HG03565 (cell line): ENCODE measurements around the gene SLC6A19.
"Not testable (repeated sequence)": the region's sequence is repeated elsewhere in the genome, so short reads cannot be mapped to it uniquely, and the experiment has no call there.

Experiments
- ATAC-seq: cut with Tn5 transposase; IDR thresholded peaks from one replicate; pipeline ENCODE4 v1.9.1; 2021; ENCODE audit warnings: mild to moderate bottlenecking, moderate library complexity; ENCODE audit not compliant: unreplicated experiment

The SLC6A19 gene

GRCh38 chr5:1201327-1202025 lies at the start of gene SLC6A19:
TSS of gene SLC6A19 (plus strand) at chr5:1201595. CDS start at chr5:1201651, 56 bp downstream.
- ATAC-seq, result no peak

- ATAC-seq, result no peak
These were observed 49.2 kb upstream of the SLC6A19 start for GRCh38 chr5:1152156-1152555.

- no peak for ATAC-seq
These were observed 48.6 kb upstream of the SLC6A19 start for GRCh38 chr5:1152771-1153282.

GRCh38 chr5:1153428-1153827 lies 48.0 kb upstream of the SLC6A19 start:
- ATAC-seq, result no peak

GRCh38 chr5:1155191-1156032 lies 46.0 kb upstream of the SLC6A19 start:
- no peak for ATAC-seq

- ATAC-seq, result no peak
These were observed 45.2 kb upstream of the SLC6A19 start for GRCh38 chr5:1156033-1156753.

- no peak for ATAC-seq
These were observed 44.5 kb upstream of the SLC6A19 start for GRCh38 chr5:1156754-1157460.

- ATAC-seq, result not testable (repeated sequence)
These were observed 43.9 kb upstream of the SLC6A19 start for GRCh38 chr5:1157461-1157986.

- ATAC-seq, result no peak
These were observed 42.6 kb upstream of the SLC6A19 start for GRCh38 chr5:1158647-1159340.

- no peak for ATAC-seq
These were observed 42.1 kb upstream of the SLC6A19 start for GRCh38 chr5:1159341-1159675.

- ATAC-seq, result no peak
These were observed 41.5 kb upstream of the SLC6A19 start for GRCh38 chr5:1159774-1160406.

- ATAC-seq, result no peak
These were observed 40.1 kb upstream of the SLC6A19 start for GRCh38 chr5:1161108-1161832.

- ATAC-seq, result no peak
These were observed 39.6 kb upstream of the SLC6A19 start for GRCh38 chr5:1161833-1162229.

- ATAC-seq, result no peak
These were observed 39.1 kb upstream of the SLC6A19 start for GRCh38 chr5:1162276-1162675.

- no peak for ATAC-seq
These were observed 38.6 kb upstream of the SLC6A19 start for GRCh38 chr5:1162751-1163150.

GRCh38 chr5:1163366-1163765 lies 38.0 kb upstream of the SLC6A19 start:
- ATAC-seq, result no peak

- no peak for ATAC-seq
These were observed 37.5 kb upstream of the SLC6A19 start for GRCh38 chr5:1163879-1164278.

GRCh38 chr5:1164696-1165630 lies 36.4 kb upstream of the SLC6A19 start:
- ATAC-seq, result no peak
